OCI-LY1 (cell line): Measurements from ENCODE around the gene SAG.
A peak's percentile ranks its signal among the peaks of the same experiment; 100 is the strongest.

Source experiments
- H2AFZ ChIP-seq: fragments of 200-600 bp; sonication (generic), shearing (Covaris generic); 2 replicates; pipeline ENCODE4 v1.6.0; 2014; ENCODE audit warnings: antibody characterized with exemption, mild to moderate bottlenecking, low read length
- H3F3A ChIP-seq: fragments of 200-600 bp; sonication (generic), shearing (Covaris generic); 2 replicates; pipeline ENCODE4 v1.6.0; 2014; ENCODE audit warnings: mild to moderate bottlenecking, antibody characterized with exemption, low read length, moderate library complexity; ENCODE audit not compliant: insufficient read depth
- H3K27ac ChIP-seq: fragments of 200-600 bp; sonication (generic); 2 replicates; pipeline ENCODE4 v1.5.1; 2014; ENCODE audit warnings: low read length, mixed run types, mild to moderate bottlenecking, low read depth; ENCODE audit not compliant: poor library complexity, severe bottlenecking
- H3K27me3 ChIP-seq: fragments of 200-600 bp; sonication (generic); 2 replicates; pipeline ENCODE4 v1.6.0; 2014; ENCODE audit warnings: antibody characterized with exemption, mild to moderate bottlenecking, low read length, moderate library complexity; ENCODE audit not compliant: insufficient read depth
- H3K36me3 ChIP-seq: fragments of 200-600 bp; sonication (generic); 2 replicates; pipeline ENCODE4 v1.6.1; 2014; ENCODE audit warnings: mild to moderate bottlenecking, antibody characterized with exemption, low read length, moderate library complexity, mixed read lengths; ENCODE audit not compliant: insufficient read depth
- H3K4me1 ChIP-seq: fragments of 200-600 bp; sonication (generic); 2 replicates; pipeline ENCODE4 v1.5.1; 2014; ENCODE audit warnings: mild to moderate bottlenecking, low read length, moderate library complexity; ENCODE audit not compliant: insufficient read depth, severe bottlenecking
- H3K4me2 ChIP-seq: fragments of 200-600 bp; sonication (generic), shearing (Covaris generic); 2 replicates; pipeline ENCODE4 v1.6.1; 2014; ENCODE audit warnings: low read length
- H3K4me3 ChIP-seq: fragments of 200-600 bp; sonication (generic); 2 replicates; pipeline ENCODE4 v1.5.1; 2014; ENCODE audit warnings: low read length, low read depth, mild to moderate bottlenecking, mixed read lengths; ENCODE audit not compliant: poor library complexity, severe bottlenecking
- H3K79me2 ChIP-seq: fragments of 200-600 bp; shearing (Covaris generic); 2 replicates; pipeline ENCODE4 v1.6.1; 2016; ENCODE audit warnings: mixed run types, low read length, mixed read lengths; ENCODE audit not compliant: insufficient read depth
- H3K9ac ChIP-seq: fragments of 200-600 bp; sonication (generic), shearing (Covaris generic); 2 replicates; pipeline ENCODE4 v1.6.1; 2014; ENCODE audit warnings: mild to moderate bottlenecking, low read length, mixed read lengths
- H3K9me2 ChIP-seq: fragments of 200-600 bp; sonication (generic), shearing (Covaris generic); 2 replicates; pipeline ENCODE4 v1.6.1; 2014; ENCODE audit warnings: low read depth, mild to moderate bottlenecking, low read length, mixed read lengths
- H3K9me3 ChIP-seq: fragments of 200-600 bp; shearing (Covaris generic); 2 replicates; pipeline ENCODE4 v1.6.1; 2014; ENCODE audit warnings: low read length, mixed read lengths
- H4K20me1 ChIP-seq: fragments of 200-600 bp; sonication (generic), shearing (Covaris generic); 2 replicates; pipeline ENCODE4 v1.6.0; 2016; ENCODE audit warnings: mild to moderate bottlenecking, low read length; ENCODE audit not compliant: insufficient read depth
- CTCF ChIP-seq: fragments of 200-600 bp; sonication (generic), shearing (Covaris generic); IDR thresholded peaks from 2 replicates; pipeline ENCODE4 v1.5.1; 2017; ENCODE audit warnings: mild to moderate bottlenecking, antibody characterized with exemption, low read length, moderate library complexity, mixed read lengths
- EZH2 ChIP-seq: fragments of 200-600 bp; sonication (generic), shearing (Covaris generic); IDR thresholded peaks from 2 replicates; pipeline ENCODE4 v1.8.0; 2017; ENCODE audit warnings: borderline replicate concordance, mixed run types, mild to moderate bottlenecking, antibody characterized with exemption, low read length, moderate library complexity, mixed read lengths

Gene SAG

GRCh38 chr2:233384015-233384414 lies 76.4 kb downstream of the SAG start:
- TF ChIP-seq EZH2 = no peak
- TF ChIP-seq CTCF = peak; percentile 43; the same call in 1 of the 2 replicates
- Histone ChIP-seq H3K9me3 (no peaks in the 10 kb centered on the region), H3K36me3 (no peaks in the 10 kb centered on the region), H3K79me2 (no peaks in the 10 kb centered on the region), H2AFZ (no peak overlapping the region), H3F3A (no peaks in the 10 kb centered on the region), H3K9ac (no peak overlapping the region), H3K27me3 (peaks cover 5% of the 10 kb centered on the region; the same call in 1 of the 2 replicates), H3K4me2 (no peak overlapping the region), H3K4me3 (no peak overlapping the region), H3K27ac (no peak overlapping the region), H4K20me1 (no peaks in the 10 kb centered on the region; the same call in 1 of the 2 replicates), H3K9me2 (no peaks in the 10 kb centered on the region), H3K4me1 (peaks cover 28% of the 10 kb centered on the region)

- H2AFZ ChIP-seq = no peak overlapping the region
- peaks cover 5% of the 10 kb centered on the region; the same call in 1 of the 2 replicates for H3K27me3 ChIP-seq
- H3K4me2 ChIP-seq = no peak overlapping the region
- H3K9me3 ChIP-seq = no peaks in the 10 kb centered on the region
- H3K9ac ChIP-seq = no peak overlapping the region
- peaks cover 26% of the 10 kb centered on the region for H3K4me1 ChIP-seq
- H3K79me2 ChIP-seq = no peaks in the 10 kb centered on the region
- TF ChIP-seq EZH2 (no peak), CTCF (no peak)
- no peaks in the 10 kb centered on the region for H3K9me2 ChIP-seq
- no peak overlapping the region for H3K4me3 ChIP-seq
- no peaks in the 10 kb centered on the region; the same call in 1 of the 2 replicates for H4K20me1 ChIP-seq
- H3F3A ChIP-seq = no peaks in the 10 kb centered on the region
- peaks cover 5% of the 10 kb centered on the region; the same call in 1 of the 2 replicates for H3K36me3 ChIP-seq
- H3K27ac ChIP-seq = no peak overlapping the region
Measured at GRCh38 chr2:233384811-233385488, 77.3 kb downstream of the SAG start.

GRCh38 chr2:233385489-233386044 lies 78.0 kb downstream of the SAG start:
- Histone ChIP-seq H3K4me2 (no peak overlapping the region), H4K20me1 (no peaks in the 10 kb centered on the region; the same call in 1 of the 2 replicates), H3K27ac (no peak overlapping the region), H3K4me3 (no peak overlapping the region), H3F3A (no peaks in the 10 kb centered on the region), H3K9ac (no peak overlapping the region), H3K4me1 (peaks cover 23% of the 10 kb centered on the region), H3K9me2 (no peaks in the 10 kb centered on the region), H3K9me3 (no peaks in the 10 kb centered on the region), H3K36me3 (peaks cover 11% of the 10 kb centered on the region), H3K27me3 (peaks cover 5% of the 10 kb centered on the region; the same call in 1 of the 2 replicates), H2AFZ (no peak overlapping the region), H3K79me2 (no peaks in the 10 kb centered on the region)
- no peak for TF ChIP-seq CTCF
- no peak for TF ChIP-seq EZH2
